ENCODE data around the gene EGFL7.

- TF ChIP-seq CTCF (IDR thresholded peaks at IDR 0.05): no peak
- TF ChIP-seq POLR2A (IDR thresholded peaks at IDR 0.05): no peak
Measured at GRCh38 chr9:136676920-136677686, 14.4 kb downstream of the EGFL7 start.
